ENCODE data around the gene APBB1IP.
"Not testable (repeated sequence)": the region's sequence is repeated elsewhere in the genome, so short reads cannot be mapped to it uniquely, and the experiment has no call there.

Gene APBB1IP, protein sequence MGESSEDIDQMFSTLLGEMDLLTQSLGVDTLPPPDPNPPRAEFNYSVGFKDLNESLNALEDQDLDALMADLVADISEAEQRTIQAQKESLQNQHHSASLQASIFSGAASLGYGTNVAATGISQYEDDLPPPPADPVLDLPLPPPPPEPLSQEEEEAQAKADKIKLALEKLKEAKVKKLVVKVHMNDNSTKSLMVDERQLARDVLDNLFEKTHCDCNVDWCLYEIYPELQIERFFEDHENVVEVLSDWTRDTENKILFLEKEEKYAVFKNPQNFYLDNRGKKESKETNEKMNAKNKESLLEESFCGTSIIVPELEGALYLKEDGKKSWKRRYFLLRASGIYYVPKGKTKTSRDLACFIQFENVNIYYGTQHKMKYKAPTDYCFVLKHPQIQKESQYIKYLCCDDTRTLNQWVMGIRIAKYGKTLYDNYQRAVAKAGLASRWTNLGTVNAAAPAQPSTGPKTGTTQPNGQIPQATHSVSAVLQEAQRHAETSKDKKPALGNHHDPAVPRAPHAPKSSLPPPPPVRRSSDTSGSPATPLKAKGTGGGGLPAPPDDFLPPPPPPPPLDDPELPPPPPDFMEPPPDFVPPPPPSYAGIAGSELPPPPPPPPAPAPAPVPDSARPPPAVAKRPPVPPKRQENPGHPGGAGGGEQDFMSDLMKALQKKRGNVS

DNA sequence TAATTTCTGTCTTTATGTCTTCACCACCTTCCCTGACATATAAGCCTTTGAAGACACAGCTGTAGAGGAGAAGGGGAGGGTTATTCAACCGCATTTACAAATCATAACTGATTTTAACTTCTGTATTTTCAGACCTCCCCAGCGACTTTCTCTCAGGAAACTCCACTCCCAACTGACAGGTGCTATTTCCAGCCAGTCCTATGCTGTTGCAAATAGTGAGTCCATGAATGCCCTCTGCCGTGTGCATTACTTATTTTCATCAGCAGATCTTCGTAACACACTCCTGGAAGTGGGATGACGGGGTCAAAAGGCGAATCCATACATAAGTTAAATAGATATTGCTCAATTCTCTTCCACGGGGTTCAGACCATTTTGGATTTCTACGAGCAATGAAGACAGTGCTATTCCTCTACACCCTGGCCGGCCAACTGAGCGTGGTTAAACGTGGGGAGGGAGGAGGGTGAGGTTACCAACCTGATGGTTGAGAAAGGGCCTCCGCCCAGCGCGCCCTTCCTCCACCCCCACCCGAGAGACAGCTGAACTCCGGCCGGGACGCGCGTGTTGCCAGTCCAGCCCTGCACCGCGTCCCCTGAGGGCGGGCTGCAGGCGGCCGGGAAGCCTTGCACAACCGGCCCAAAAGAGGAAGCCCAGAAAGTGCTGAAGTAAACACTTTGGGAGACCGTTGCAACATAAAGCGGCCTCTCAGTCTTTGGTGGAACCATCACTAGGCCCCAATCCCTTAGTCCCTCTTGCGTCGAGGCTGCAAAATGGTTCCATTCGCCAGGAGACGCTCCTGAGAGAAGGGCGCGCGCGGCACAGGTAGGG is at the start of gene APBB1IP:
Gene APBB1IP (plus strand): TSS at position 705 of the 825 bp plus-strand sequence. CDS start 53,986 bp downstream, outside the sequence.
- DNase-seq: peak in 2 of 3 experiments; percentile 31 to 50

DNA sequence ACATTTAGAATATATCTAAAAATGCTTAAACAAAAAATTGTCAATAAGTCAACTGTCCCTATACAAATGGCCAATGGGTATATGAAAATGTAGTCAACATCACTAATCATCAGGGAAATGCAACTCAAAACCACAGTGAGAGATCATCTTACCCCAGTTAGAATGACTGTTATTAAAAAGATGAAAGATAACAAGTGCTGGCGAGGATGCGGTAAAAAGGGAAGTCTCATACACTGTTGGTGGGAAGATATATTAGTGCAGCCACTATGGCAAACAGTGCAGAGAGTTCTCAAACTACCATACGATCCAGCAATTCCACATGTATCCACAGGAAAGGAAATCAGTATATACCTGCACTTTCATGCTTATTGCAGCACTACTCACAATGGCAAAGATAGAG is 48.6 kb upstream of the APBB1IP start:
- no peak for DNase-seq

DNA sequence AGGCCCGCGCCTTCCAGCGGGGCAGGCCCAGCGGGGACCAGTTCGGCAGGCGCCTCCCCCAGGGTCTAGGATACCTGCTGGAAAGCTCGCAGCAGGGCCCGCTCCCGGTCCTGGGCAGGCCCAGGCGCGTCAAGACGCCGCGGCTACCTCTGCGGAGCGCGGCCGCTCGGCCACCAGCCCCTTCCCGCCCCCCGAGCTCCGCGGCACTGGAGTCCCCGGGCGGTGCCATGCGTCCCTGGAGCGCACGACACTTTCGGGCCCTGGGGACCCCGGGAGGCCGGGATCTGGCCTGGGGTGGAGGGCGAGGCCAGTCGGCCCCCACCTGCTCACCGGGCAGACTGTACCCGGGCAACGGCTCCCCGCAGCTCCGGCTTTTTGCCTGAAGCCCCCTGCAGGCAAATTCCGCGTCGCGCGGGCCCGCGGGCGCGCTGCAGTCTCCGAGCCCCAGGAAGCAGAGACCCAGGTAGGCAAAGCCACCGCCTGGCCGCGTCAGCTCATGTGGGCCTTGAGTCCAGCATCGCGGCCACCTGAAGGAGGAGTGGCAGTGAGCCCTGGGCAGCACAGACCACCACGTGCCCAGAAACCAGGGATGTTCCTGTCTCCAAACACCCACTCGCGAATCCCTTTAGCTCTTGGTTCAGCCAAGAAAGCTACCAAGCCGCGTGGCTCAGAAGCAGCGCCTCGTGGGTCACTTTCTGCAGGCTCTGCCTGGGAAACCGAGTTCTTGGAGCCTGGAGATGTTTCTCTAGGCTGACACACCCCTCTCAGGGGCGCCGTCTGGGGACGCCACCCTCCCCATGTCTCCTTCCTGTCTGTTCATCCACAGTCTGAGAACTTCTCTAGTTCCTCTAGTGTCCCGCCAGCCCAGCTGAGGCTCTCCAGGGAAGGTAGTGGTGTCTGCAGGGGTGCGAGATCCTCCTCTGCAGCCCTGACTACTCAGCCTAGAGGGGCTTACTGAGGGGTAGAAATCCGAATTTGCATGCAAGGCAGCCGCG is 46.1 kb upstream of the APBB1IP start:
- DNase-seq: no peak

DNA sequence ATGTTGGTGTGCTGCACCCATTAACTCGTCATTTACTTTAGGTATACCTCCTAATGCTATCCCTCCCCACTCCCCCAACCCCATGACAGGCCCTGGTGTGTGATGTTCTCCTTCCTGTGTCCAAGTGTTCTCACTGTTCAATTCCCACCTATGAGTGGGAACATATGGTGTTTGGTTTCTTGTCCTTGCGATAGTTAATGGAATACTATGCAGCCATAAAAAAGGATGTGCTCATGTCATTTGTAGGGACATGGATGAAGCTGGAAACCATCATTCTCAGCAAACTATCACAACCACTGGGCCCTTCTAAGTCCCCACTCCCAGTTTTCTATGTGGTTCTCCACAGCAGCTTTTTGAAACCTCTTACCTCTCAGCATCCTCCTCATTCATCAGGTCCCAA is 39.8 kb upstream of the APBB1IP start:
- not testable (repeated sequence) for DNase-seq

DNA sequence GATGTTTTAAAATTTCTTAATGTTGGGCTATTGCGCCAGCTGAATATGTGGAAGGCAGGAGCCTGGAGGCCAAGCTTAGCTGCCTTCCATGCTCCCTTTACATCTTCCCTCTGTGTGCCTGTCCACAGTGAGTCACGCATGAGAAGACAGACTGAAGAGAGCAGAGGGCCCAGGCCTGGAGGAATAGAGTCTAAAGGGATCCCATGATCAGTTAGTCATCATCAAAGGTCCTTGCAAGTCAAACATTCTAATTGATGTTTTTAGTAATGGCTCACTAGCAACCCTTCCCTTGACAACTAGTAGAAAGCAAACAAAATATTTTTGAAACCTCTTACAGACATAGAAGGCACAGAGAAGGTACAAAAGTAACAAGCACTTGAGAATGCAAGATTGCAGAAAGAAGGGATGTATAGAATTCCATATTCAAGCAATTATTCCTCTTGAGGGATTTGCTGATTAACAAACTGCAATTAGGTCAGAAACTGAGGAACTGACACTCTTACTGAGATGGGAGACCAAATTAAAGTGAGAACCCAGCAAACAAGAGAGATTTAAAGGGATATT is 30.7 kb upstream of the APBB1IP start:
- peak; percentile 0 to 36 (median 5) for DNase-seq

DNA sequence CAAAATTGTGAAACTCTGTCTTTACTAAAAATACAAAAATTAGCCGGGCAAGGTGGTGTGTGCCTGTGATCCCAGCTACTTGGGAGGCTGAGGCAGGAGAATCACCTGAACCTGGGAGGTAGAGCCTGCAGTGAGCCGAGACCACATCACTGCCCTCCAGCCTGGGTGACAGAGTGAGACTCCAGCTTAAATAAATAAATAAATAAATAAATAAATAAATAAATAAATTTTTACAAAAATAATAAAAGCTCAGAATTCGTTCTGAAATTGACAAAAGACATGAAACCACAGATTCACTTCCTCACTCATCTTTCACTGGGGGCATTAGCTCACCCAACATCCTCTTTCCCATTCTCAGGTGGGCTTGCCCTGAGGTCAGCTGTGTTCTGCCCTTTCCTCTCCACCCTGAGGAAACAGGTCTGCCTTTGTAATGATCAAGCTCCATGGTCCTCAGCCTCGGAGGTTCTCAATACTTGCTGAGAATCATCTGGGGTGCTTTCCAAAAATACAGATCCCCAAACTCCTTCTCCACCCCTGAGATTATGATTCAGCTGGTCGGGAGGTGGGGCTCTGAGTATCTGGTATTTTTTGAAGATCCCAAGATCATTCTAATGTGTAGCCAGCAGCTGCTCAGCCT is 29.2 kb upstream of the APBB1IP start:
- DNase-seq: no peak

DNA sequence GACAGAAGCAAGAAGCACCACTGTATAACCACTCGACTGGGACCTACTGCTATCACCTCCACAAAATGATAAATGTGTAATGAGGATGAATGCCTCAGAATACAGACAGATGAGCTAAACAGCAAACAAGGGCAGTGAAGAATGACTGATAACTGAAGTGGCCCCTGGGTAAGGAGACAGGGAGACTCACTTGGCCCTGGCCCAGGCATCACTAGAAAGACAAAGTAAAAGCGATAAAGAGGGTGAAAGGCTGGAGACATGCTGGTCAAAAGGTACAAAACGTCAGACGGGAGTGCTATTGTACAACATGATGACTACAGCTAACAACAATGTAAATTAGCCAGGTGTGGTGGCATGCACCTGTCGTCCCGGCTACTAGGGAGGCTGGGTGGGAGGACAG is 27.8 kb upstream of the APBB1IP start:
- peak in 1 of 3 experiments; percentile 21 for DNase-seq

DNA sequence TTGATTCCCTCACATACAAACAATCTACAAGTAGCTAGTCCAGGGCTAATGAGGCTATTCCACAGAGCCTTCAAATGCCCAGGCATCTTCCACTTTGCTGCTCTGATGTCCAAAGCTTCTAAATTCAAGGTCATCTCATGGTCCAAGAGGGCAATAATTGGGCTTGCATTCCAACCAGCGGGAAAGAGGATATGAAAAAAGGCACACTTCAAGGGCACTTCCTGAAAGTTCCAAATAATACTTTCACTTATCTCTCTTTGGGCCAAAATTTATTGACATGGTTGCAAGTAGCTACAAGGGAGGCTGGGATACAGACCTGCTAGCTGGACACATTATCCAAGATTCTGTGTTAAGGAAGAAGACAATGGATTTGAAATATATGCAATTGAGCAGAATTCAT is 25.2 kb upstream of the APBB1IP start:
- DNase-seq: no peak

DNA sequence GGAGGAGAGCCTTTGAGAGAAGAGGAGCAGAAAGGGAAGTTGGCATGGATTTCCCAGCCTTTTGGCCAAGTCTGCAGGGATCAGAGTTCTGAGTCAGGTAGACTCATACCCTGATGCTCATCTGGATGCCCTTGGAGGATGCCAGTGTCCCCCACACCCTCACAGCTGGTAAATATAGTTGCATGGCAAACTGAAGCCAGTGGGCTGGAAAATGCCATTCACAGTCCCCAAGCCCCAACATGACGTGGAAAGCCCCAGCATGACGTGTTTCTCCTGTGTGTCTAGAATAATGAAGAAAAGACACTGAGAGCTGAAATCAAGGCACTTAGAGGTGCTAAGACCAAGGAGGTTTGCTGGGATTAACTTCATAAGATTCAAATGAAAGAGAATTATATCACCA is 24.8 kb upstream of the APBB1IP start:
- no peak for DNase-seq

DNA sequence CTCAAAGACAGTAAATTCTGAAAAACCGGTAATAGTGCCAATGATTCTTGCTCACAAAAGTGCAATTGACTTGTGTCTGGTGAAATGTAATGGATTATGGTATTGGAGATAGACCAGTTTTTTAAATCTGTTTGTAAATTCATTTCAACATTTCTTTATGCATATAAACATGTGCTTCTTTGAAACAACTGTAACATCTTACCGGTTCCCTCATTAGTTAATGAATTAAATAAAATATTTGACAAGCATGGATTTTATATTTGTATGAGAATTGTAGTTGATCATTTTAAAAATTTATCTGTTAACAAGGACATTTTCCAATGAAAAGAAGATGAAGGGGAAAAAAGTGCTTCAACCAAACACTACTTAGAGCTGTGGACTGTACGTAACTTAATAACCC is 21.0 kb upstream of the APBB1IP start:
- DNase-seq: no peak

DNA sequence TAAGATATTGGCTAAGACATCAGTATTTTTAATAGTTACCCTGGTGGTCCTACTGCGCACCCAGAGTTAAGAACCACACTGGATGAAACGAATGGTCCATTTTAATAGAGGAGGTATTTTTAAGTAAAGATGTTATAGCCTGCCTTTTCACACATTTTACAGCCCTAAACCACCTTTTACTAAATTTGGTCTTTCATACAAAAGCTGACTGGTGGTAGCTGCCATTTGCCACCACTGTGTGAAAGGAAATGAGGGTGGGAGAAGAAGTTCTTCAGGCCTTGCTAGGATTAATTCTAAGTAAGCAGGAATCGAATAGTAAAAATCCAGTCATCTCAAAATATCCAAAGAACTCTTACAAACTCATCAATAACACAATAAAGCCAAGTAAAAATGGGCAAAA is 15.2 kb upstream of the APBB1IP start:
- DNase-seq: no peak

DNA sequence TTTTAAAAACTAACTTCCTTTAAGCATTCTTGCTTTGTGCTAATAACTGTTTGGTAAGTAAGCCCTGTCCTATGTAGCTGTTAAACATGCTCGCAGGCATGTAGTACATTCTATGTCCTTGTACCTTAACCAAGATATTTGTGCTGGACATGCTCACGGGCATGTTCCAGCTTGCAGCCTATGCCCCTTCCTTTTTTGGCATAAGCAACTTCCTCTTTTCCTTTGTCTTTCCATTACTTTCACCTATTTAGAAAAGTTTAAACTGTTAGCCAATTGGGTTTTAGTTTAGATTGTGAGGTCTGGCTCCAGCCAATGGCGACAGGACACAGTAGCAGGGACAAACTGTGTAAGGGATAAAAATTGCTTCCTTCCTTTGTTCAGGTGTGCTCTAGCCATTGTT is 14.4 kb upstream of the APBB1IP start:
- DNase-seq: no peak

DNA sequence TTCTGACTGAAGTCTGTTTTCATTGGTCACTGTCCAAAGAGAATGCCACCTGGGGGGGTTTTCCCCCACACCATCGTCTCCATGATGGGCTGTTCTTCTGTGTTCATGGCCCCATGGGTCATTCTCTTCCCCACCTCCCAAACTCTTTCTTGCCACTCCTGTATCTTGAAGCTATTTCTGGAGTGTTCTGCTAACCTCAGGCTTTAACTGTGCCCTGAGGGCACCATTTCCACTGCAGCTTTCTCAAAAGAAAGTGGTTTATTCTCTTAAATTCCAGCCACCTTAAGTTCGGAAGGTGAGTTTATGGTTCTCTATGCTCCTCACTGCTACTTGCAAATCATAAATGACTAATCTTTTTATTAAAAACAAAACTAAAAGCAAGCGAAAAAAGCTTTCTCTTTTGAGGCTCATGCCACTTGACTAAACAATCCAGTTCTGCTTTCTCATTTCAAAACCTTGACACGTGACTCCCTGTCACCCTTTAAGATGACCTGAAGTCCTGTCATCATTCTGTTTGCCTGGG is 7.4 kb upstream of the APBB1IP start:
- no peak for DNase-seq

DNA sequence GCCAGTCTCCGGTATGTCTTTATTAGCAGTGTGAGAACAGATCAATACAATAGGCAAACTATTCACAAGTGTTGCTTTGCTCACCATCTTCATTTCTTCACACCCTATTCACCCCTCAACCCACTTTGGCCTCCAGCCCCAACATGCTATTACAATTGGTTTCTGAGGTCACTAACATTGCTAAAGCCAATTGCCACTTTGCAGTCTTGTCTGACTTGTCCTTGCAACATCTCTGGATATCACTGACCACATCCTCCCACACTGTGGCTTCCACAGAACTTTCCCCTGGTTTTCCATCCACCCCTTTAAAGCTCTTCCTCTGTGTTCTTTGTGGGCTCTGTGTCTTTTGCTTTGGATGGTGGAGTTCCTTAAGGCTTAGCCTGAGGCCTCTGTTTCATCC is 5.2 kb upstream of the APBB1IP start:
- DNase-seq: no peak

DNA sequence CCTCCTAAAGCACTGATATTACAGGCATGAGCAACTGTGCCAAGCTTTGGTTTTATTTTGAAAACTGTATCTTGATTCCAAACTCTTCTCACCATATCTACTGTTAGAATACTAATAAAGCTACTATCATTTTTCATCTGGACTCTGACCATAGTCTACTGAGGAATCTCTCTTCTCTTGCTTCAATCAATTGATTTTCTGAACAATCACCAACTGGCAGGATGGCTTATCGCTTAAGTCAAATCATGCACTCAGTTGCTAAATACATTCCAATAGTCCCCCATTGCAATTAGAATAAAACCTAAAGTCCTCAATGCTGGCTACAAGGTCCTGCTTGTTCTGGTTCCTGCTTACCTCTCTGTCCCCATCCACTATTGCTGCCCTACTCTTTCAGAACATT is 2.3 kb upstream of the APBB1IP start:
- no peak for DNase-seq

DNA sequence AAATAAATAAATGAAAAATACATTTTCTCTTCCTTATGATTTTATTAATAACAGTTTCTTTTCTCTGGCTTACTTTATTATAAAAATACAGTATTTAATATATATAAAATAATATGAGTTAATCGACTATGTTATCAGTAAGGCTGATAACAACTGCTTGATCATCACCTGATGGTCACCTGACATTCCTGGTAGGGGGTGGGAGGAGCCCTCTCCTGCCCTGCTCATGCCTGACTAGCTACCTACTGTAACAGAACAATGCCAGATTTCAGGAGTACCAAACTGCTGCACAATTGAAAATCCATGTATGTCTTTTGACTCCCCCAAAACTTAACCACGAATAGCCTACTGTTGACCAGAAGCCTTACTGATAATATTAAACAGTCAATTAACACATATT is 1.3 kb upstream of the APBB1IP start:
- no peak for DNase-seq

DNA sequence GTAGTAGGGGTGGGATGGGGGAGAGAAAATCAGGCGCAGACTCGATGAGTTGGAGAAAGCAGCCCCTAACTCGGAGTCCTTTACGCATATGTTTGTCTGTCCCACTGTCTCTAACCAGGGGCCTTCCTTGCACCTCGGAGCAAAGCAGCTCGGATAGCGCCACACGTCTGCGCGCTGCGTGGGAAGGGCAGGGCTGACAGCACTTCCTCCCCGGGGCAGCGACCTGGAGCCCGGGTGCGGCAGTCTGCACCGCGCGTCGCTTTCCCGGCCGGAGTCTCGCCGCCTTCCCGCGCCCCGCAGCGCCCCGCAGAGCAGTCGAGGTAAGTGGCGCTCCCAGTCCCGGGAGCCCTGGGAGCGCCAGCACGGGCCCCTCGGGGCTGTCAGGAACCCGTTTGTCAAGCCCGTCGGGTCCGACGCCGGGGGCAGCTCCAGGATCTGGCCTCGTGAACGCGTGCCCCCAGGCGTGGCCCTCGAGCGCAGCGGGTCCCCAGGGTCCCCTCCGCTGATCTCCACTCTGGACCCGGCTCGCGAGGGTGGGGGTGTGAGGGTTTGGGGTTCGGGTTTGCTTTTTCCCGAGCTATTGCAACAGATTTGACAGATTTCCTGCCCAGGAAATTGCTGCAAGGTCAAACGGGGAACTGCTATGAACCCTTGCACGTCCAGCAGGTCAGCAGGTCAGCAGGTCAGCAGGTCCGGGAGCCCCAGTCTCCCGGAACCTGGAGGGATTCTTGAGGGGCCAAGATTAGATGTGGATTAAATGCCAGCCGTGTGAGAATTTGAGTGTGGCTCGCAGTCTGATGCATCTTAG is 597 bp downstream of the APBB1IP start:
- DNase-seq: peak in 2 of 3 experiments; percentile 31 to 50

DNA sequence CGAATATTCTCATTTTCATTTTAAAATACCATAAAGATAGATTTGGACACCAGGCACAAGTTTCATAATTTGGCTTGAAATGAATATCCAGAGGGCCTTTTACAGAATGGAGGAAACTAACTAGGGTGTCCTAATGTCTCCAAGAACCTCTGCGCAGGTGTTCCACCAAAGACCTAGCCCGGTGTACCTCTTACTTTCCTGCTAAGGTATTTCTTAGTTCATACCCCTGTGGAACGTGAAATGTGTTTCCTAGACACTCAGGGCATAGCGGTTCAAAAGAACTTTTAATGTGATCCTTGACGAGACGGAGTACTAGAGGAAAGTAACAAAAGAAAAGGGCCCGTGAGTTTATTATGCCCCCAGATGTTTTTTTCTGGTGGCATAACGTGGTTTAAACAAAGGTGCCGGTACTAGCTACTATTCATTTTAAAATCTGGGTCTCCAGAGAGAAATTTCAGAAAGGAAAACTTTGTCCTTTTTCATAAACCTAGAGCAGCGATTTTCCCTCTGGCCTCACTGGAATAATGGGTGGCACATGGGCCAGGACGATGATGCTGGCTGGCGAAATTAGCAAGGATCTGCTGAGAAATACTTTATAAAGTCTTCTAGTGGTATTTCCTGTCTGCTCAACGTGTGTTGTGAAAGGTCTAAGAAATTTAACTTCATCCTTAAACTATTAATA is 1.4 kb downstream of the APBB1IP start:
- no peak for DNase-seq

DNA sequence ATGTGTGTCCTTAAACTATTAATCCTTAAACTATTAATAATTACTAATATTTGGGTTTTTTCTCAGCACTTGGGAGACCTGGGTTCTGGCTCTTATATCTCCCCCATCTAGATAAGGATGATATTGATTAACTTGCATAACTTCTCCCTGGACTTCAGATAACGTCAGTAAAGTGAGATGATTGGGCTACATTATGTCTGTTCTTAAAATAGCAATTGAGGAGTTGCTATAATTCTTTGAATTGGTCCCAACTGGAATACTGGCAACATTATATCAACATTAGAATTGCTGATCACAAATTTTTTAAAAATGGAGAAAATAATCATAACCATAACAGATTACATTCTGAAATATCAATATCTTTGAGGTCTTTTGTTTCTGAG is 1.9 kb downstream of the APBB1IP start:
- DNase-seq: no peak
